ENCODE measurements around the gene PPIG. TPM values are rescaled to one million over a fixed set of nuclear protein-coding genes. Genes with fewer than 3 reads are reported as not detected.
A peak's percentile ranks its signal among the peaks of the same experiment; 100 is the strongest.

The PPIG gene
- total and polyA plus RNA-seq, 4 experiments from 2014 or later, result 36.8 to 103 (median 81.1) TPM

DNA sequence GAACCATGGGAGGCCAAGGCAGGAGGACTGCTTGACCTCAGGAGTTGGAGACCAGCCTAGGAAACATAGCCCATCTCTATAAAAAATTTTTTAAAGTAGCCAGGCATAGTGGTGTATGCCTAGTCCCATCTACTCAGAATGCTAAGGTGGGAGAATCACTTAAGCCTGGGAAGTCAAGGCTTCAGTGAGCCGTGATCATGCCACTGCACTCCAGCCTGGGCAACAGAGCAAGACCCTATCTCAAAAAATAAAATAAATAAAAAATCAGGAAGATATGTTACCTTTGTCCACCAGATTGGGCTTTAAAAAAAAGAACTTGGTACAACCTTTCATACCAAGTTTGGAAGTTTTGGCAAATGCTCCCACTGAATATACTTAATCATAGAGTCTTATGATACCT is 74.7 kb downstream of the PPIG start:
- Histone ChIP-seq H3K27ac (ENCODE audit: low read depth, low read length) (no peak overlapping the region), H3K9me3 (ENCODE audit: control insufficient read depth in 1 of 2, low read length in 2 of 2) (no peaks in the 10 kb centered on the region), H3K4me1 (ENCODE audit: insufficient read depth, low read length) (no peaks in the 10 kb centered on the region), H3K36me3 (ENCODE audit: insufficient read depth, low read length) (no peaks in the 10 kb centered on the region), H3K27me3 (ENCODE audit: insufficient read depth, low read length) (no peaks in the 10 kb centered on the region), H3K4me3 (ENCODE audit: low read length in 2 of 2) (no peak overlapping the region)
- no peak overlapping the region for H3K4me3 Mint-ChIP-seq
- no peaks in the 10 kb centered on the region for H3K9me3 Mint-ChIP-seq
- no peak overlapping the region for H3K27ac Mint-ChIP-seq
- no peaks in the 10 kb centered on the region for H3K36me3 Mint-ChIP-seq
- CTCF ChIA-PET (ENCODE audit: partially characterized antibody), result no interaction called here
- intact Hi-C loops (cut with micrococcal nuclease), result no loop called here
- POLR2A ChIA-PET (ENCODE audit: partially characterized antibody), result no interaction called here
- DNase-seq, result no peak
- peaks cover 0 to 4% of the 10 kb centered on the region in 2 donors for H3K27me3 Mint-ChIP-seq
- H3K4me1 Mint-ChIP-seq, result no peaks in the 10 kb centered on the region

DNA sequence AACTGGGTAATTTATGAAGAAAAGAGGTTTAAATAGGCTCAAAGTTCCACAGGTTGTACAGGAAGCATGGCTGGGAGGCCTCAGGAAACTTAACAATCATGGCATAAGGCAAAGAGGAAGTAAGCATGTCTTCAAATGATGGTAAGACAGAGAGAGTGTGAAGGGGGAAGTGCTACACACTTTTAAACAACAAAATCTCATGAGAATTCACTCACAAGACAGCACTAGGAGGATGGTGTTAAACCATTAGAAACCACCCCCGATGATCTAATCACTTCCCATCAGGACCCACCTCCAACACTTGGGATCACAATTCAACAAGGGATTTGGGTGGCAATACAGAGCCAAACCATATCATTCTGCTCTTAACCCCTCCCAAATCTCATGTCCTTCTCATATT is 75.2 kb downstream of the PPIG start:
- DNase-seq, result no peak
- H3K4me3 ChIP-seq (ENCODE audit: low read length in 2 of 2), result no peak overlapping the region
- no peaks in the 10 kb centered on the region for H3K4me1 ChIP-seq (ENCODE audit: insufficient read depth, low read length)
- no peak overlapping the region for H3K4me3 Mint-ChIP-seq
- peaks cover 0 to 4% of the 10 kb centered on the region in 2 donors for H3K27me3 Mint-ChIP-seq
- H3K9me3 Mint-ChIP-seq, result no peaks in the 10 kb centered on the region
- no peaks in the 10 kb centered on the region for H3K9me3 ChIP-seq (ENCODE audit: control insufficient read depth in 1 of 2, low read length in 2 of 2)
- ChIA-PET POLR2A (ENCODE audit: partially characterized antibody) (no interaction called here), CTCF (ENCODE audit: partially characterized antibody) (no interaction called here)
- H3K4me1 Mint-ChIP-seq, result no peaks in the 10 kb centered on the region
- no peaks in the 10 kb centered on the region for H3K36me3 Mint-ChIP-seq
- no peak overlapping the region for H3K27ac Mint-ChIP-seq
- intact Hi-C loops (cut with micrococcal nuclease), result no loop called here
- H3K36me3 ChIP-seq (ENCODE audit: insufficient read depth, low read length), result no peaks in the 10 kb centered on the region
- H3K27me3 ChIP-seq (ENCODE audit: insufficient read depth, low read length), result no peaks in the 10 kb centered on the region
- no peak overlapping the region for H3K27ac ChIP-seq (ENCODE audit: low read depth, low read length)

DNA sequence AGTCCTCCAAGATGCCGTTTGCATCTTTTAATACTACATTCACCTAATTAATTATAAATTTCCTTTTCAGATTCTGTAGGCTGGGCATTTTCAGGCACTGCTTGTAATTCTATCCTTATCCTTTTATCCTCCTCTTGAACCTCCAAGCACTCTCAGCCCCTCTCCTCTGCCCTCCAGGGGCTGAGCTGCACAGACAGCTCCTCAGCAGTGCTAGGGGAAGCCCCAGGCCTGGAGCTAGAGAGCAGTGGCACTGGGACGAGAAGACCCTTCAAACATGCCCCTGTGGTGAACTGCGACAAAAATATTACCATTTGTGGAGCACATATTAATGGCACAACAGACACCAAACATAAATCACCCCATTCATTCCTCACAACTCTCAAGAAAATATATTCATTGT is 77.1 kb downstream of the PPIG start:
- intact Hi-C loops (cut with micrococcal nuclease), result no loop called here
- no peaks in the 10 kb centered on the region for H3K36me3 ChIP-seq (ENCODE audit: insufficient read depth, low read length)
- no peak for DNase-seq
- H3K4me1 ChIP-seq (ENCODE audit: insufficient read depth, low read length), result no peaks in the 10 kb centered on the region
- H3K4me1 Mint-ChIP-seq, result no peaks in the 10 kb centered on the region
- no peak overlapping the region for H3K4me3 Mint-ChIP-seq
- peaks cover 0 to 4% of the 10 kb centered on the region in 2 donors for H3K27me3 Mint-ChIP-seq
- H3K27ac ChIP-seq (ENCODE audit: low read depth, low read length), result no peak overlapping the region
- no peaks in the 10 kb centered on the region for H3K27me3 ChIP-seq (ENCODE audit: insufficient read depth, low read length)
- no peaks in the 10 kb centered on the region for H3K9me3 Mint-ChIP-seq
- no peak overlapping the region for H3K4me3 ChIP-seq (ENCODE audit: low read length in 2 of 2)
- H3K27ac Mint-ChIP-seq, result no peak overlapping the region
- no peaks in the 10 kb centered on the region for H3K9me3 ChIP-seq (ENCODE audit: control insufficient read depth in 1 of 2, low read length in 2 of 2)
- no peaks in the 10 kb centered on the region for H3K36me3 Mint-ChIP-seq
- POLR2A ChIA-PET (ENCODE audit: partially characterized antibody), result no interaction called here
- CTCF ChIA-PET (ENCODE audit: partially characterized antibody), result no interaction called here

DNA sequence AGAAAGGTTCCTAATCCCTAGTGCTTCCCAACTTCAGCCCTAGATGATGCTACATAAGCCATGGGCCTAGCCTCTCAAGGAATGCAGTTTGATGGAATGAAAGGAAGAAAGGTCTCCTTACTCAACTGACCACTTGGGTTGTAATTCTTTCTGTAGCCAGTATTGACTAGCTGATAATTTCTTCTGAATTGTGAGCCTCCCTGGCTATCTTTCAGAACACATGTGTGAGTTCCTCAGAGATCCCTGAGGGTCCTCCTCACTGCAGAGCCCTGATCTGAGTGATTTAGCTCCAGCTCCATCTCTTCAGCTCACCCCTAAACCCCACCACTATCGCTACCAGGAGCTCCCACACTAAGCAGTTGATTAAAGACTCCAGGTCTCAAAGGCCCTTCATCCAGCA is 78.6 kb downstream of the PPIG start:
- Histone ChIP-seq H3K27ac (ENCODE audit: low read depth, low read length) (no peak overlapping the region), H3K27me3 (ENCODE audit: insufficient read depth, low read length) (no peaks in the 10 kb centered on the region), H3K4me3 (ENCODE audit: low read length in 2 of 2) (no peak overlapping the region), H3K4me1 (ENCODE audit: insufficient read depth, low read length) (no peaks in the 10 kb centered on the region), H3K9me3 (ENCODE audit: control insufficient read depth in 1 of 2, low read length in 2 of 2) (no peaks in the 10 kb centered on the region), H3K36me3 (ENCODE audit: insufficient read depth, low read length) (no peaks in the 10 kb centered on the region)
- ChIA-PET POLR2A (ENCODE audit: partially characterized antibody) (no interaction called here), CTCF (ENCODE audit: partially characterized antibody) (no interaction called here)
- Mint-ChIP-seq H3K4me3 (no peak overlapping the region), H3K9me3 (peaks cover 0 to 2% (median 0%) of the 10 kb centered on the region in 8 donors), H3K4me1 (no peaks in the 10 kb centered on the region), H3K36me3 (no peaks in the 10 kb centered on the region), H3K27me3 (peaks cover 0 to 4% of the 10 kb centered on the region in 2 donors), H3K27ac (peak overlapping the region in 1 of 7 donors; percentile 15)
- no peak for DNase-seq
- intact Hi-C loops (cut with micrococcal nuclease), result no loop called here

DNA sequence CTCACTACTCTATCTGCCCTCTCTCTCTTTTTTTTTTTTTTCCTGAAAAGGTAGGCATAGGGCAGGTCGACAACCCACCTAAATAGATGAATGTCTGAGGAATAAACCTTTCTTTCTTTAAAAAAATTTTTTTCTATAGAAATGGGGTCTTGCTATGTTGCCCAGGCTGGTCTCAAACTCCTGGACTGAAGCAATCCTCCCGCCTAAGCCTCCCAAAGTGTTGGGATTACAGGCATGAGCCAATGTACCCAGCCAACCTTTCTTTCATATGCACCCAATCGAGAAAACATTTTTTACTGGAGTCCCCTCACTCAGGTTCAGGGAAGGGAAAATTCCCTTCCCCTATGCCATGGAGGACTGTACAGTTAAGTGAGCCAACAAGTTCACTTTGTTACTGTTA is 79.1 kb downstream of the PPIG start:
- H3K9me3 ChIP-seq (ENCODE audit: control insufficient read depth in 1 of 2, low read length in 2 of 2), result no peaks in the 10 kb centered on the region
- ChIA-PET CTCF (ENCODE audit: partially characterized antibody) (interaction anchor here (0.7 kb wide), 1 partner anchor 30 kb away, joined by 3 read pairs; no protein-coding TSS in a partner anchor), POLR2A (ENCODE audit: partially characterized antibody) (no interaction called here)
- peaks cover 0 to 2% (median 0%) of the 10 kb centered on the region in 8 donors for H3K9me3 Mint-ChIP-seq
- DNase-seq, result no peak
- H3K4me3 Mint-ChIP-seq, result no peak overlapping the region
- no peak overlapping the region for H3K27ac ChIP-seq (ENCODE audit: low read depth, low read length)
- no peaks in the 10 kb centered on the region for H3K4me1 ChIP-seq (ENCODE audit: insufficient read depth, low read length)
- no peaks in the 10 kb centered on the region for H3K36me3 Mint-ChIP-seq
- no peaks in the 10 kb centered on the region for H3K36me3 ChIP-seq (ENCODE audit: insufficient read depth, low read length)
- no peaks in the 10 kb centered on the region for H3K27me3 ChIP-seq (ENCODE audit: insufficient read depth, low read length)
- peaks cover 0 to 4% of the 10 kb centered on the region in 2 donors for H3K27me3 Mint-ChIP-seq
- no peak overlapping the region for H3K27ac Mint-ChIP-seq
- H3K4me1 Mint-ChIP-seq, result no peaks in the 10 kb centered on the region
- no peak overlapping the region for H3K4me3 ChIP-seq (ENCODE audit: low read length in 2 of 2)
- intact Hi-C loops (cut with micrococcal nuclease), result no loop called here

DNA sequence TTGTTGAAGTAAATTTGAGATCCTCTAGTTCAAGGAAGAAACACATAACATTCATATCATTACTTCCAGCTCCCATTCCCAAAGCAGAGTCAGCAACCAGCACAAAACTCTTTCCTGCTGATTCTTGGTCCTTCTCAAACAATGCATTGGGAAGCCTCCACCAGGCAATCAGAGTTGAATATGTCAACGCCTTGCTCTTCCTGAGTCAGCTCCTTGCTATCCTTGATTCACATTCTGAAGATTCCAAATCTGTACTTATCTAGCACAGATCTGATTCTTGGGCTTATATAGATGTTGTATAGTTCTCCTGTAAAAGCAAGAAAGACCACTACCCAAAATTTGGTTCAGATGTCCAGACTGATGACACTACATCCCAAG is 80.4 kb downstream of the PPIG start:
- H3K36me3 Mint-ChIP-seq, result no peaks in the 10 kb centered on the region
- intact Hi-C loops (cut with micrococcal nuclease), result no loop called here
- H3K27me3 Mint-ChIP-seq, result peaks cover 0 to 4% of the 10 kb centered on the region in 2 donors
- ChIA-PET POLR2A (ENCODE audit: partially characterized antibody) (no interaction called here), CTCF (ENCODE audit: partially characterized antibody) (interaction anchor here (0.6 kb wide), 1 partner anchor 1687 kb away, joined by 4 read pairs; no protein-coding TSS in a partner anchor)
- H3K27ac Mint-ChIP-seq, result no peak overlapping the region
- H3K4me3 ChIP-seq (ENCODE audit: low read length in 2 of 2), result no peak overlapping the region
- H3K36me3 ChIP-seq (ENCODE audit: insufficient read depth, low read length), result no peaks in the 10 kb centered on the region
- H3K27ac ChIP-seq (ENCODE audit: low read depth, low read length), result no peak overlapping the region
- DNase-seq, result no peak
- H3K4me1 Mint-ChIP-seq, result no peaks in the 10 kb centered on the region
- H3K9me3 Mint-ChIP-seq, result peaks cover 0 to 2% (median 0%) of the 10 kb centered on the region in 8 donors
- H3K4me3 Mint-ChIP-seq, result no peak overlapping the region
- H3K4me1 ChIP-seq (ENCODE audit: insufficient read depth, low read length), result no peaks in the 10 kb centered on the region
- H3K9me3 ChIP-seq (ENCODE audit: control insufficient read depth in 1 of 2, low read length in 2 of 2), result no peaks in the 10 kb centered on the region
- H3K27me3 ChIP-seq (ENCODE audit: insufficient read depth, low read length), result no peaks in the 10 kb centered on the region

DNA sequence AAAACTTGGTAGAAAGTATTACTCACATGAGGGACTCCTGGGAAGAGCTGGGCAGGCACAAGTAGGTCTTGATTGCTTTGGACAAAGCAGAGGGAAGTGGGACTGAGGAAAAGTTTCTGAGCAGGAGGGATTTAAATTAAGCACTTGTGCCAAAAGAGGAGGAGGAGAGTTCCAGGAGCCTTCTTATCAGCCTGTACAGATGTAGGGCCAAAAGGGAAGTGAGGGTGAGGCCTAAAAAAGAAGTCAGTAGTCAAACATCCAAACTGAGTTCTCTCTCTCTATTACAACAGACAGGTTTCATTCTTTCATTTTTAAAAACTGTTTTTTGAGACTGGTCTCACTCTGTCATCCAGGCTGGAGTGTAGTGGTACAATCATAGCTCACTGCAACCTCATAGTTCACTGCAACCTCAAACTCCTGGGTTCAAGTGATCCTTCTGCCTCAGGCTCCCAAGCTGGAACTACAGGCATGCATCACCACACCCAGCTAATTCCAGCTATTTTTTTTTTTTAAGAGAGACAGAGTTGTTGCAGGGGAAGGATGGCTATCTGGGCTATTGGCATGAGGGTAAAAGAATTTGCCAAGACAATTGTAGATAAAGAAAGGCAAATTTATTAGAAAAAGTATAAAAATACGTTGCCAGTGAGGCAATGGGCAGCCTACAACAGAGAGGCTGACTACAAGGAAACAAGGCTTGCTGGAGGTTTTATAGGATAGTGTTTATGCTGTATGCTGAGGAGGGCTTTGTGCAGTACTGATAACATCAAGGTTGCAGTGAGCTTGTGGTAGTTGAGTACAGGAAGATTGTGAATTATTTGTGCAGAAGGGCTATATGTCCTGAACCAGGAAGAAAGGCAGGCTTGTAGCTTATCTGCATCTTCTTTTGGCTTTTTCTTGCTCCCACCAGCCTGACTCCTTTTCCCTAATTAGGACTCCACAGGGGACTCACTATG is 81.1 kb downstream of the PPIG start:
- Mint-ChIP-seq H3K27ac (no peak overlapping the region), H3K27me3 (peaks cover 0 to 4% of the 10 kb centered on the region in 2 donors), H3K9me3 (peaks cover 0 to 2% (median 0%) of the 10 kb centered on the region in 8 donors), H3K36me3 (no peaks in the 10 kb centered on the region), H3K4me1 (no peaks in the 10 kb centered on the region), H3K4me3 (no peak overlapping the region)
- H3K4me3 ChIP-seq (ENCODE audit: low read length in 2 of 2), result no peak overlapping the region
- no peak overlapping the region for H3K27ac ChIP-seq (ENCODE audit: low read depth, low read length)
- no peaks in the 10 kb centered on the region for H3K9me3 ChIP-seq (ENCODE audit: control insufficient read depth in 1 of 2, low read length in 2 of 2)
- no peaks in the 10 kb centered on the region for H3K36me3 ChIP-seq (ENCODE audit: insufficient read depth, low read length)
- intact Hi-C loops (cut with micrococcal nuclease), result no loop called here
- H3K27me3 ChIP-seq (ENCODE audit: insufficient read depth, low read length), result no peaks in the 10 kb centered on the region
- no peaks in the 10 kb centered on the region for H3K4me1 ChIP-seq (ENCODE audit: insufficient read depth, low read length)
- no peak for DNase-seq
- ChIA-PET CTCF (ENCODE audit: partially characterized antibody) (no interaction called here), POLR2A (ENCODE audit: partially characterized antibody) (no interaction called here)

Measured in CD4-positive, alpha-beta memory T cell (primary cell).